K562 (cell line): ENCODE measurements around the gene TMEM128. TPM values are rescaled to one million over a fixed set of nuclear protein-coding genes. Genes with fewer than 3 reads are reported as not detected.

Experiments
- FOS ChIP-seq: IDR thresholded peaks from 3 replicates; pipeline ENCODE4 v1.6.1; 2011; ENCODE audit not compliant: insufficient read length; ENCODE audit errors: extremely low read depth
- FUS ChIP-seq: fragments of 200-400 bp; formaldehyde crosslinking; optimal IDR thresholded peaks from 2 replicates; pipeline ENCODE3; 2017; ENCODE audit warnings: low read depth, low read length
- HCFC1 ChIP-seq: IDR thresholded peaks from 2 replicates; pipeline ENCODE4 v1.6.1; 2012; ENCODE audit warnings: low read depth, low read length, improper control_type of control experiment
- MYC ChIP-seq, 2 experiments: fragments of 250-450 bp in 1 of 2; sonication (Bioruptor Pico) in 1 of 2; IDR thresholded peaks; 2 replicates each; pipeline versions ENCODE4 v1.5.1 to v1.6.1; 2012 to 2021; ENCODE audit warnings: low read depth in 2 of 2, borderline replicate concordance in 1 of 2, improper control_type of control experiment in 1 of 2, low read length in 1 of 2, mild to moderate bottlenecking in 1 of 2, moderate library complexity in 1 of 2
- NR2C1 ChIP-seq, 2 experiments: fragments of 450-650 bp; IDR thresholded peaks; 2 replicates each; pipeline ENCODE4 v1.6.1; 2017; ENCODE audit warnings: mild to moderate bottlenecking in 2 of 2, antibody characterized with exemption in 1 of 2, inconsistent platforms in 1 of 2, missing compliant biosample characterization in 1 of 2, missing genetic modification characterization in 1 of 2
- NR3C1 ChIP-seq: sonication (generic); formaldehyde crosslinking; IDR thresholded peaks from 2 replicates; pipeline ENCODE4 v1.8.1; 2022; ENCODE audit warnings: missing genetic modification reagents
- PTRF ChIP-seq: fragments of 450-650 bp; IDR thresholded peaks from 2 replicates; pipeline ENCODE4 v1.6.1; 2016; ENCODE audit warnings: mild to moderate bottlenecking, missing genetic modification characterization, missing compliant biosample characterization
- SIRT6 ChIP-seq: IDR thresholded peaks from one replicate; pipeline ENCODE4 v1.6.1; 2012; ENCODE audit warnings: low read depth, mild to moderate bottlenecking, control low read depth, inconsistent platforms, low read length, moderate library complexity
- SMAD3 ChIP-seq: fragments of 450-650 bp; formaldehyde crosslinking; conservative IDR thresholded peaks from 2 replicates; pipeline ENCODE4 v1.4.0; 2020; ENCODE audit warnings: mild to moderate bottlenecking
- SMC3 ChIP-seq: conservative IDR thresholded peaks from 2 replicates; pipeline ENCODE4 v1.6.1; 2011; ENCODE audit warnings: low read depth, low read length, improper control_type of control experiment; ENCODE audit not compliant: insufficient read depth
- TAF1 ChIP-seq: IDR thresholded peaks from 2 replicates; pipeline ENCODE4 v1.6.1; 2011; ENCODE audit warnings: mild to moderate bottlenecking, low read length, moderate library complexity; ENCODE audit not compliant: insufficient read depth, control insufficient read depth, severe bottlenecking; ENCODE audit errors: extremely low read depth
- TBL1XR1 ChIP-seq, 2 experiments: IDR thresholded peaks; 2 replicates each; pipeline ENCODE4 v1.6.1; 2012; ENCODE audit warnings: improper control_type of control experiment in 2 of 2, low read length in 2 of 2, mild to moderate bottlenecking in 1 of 2
- THRAP3 ChIP-seq: fragments of 450-650 bp; IDR thresholded peaks from 2 replicates; pipeline ENCODE4 v1.6.1; 2016; ENCODE audit warnings: mild to moderate bottlenecking, inconsistent platforms, borderline replicate concordance
- ZNF583 ChIP-seq: fragments of 250-450 bp; sonication (Bioruptor Pico); IDR thresholded peaks from 2 replicates; pipeline ENCODE4 v1.4.0; 2020
- ZSCAN29 ChIP-seq: fragments of 450-650 bp; IDR thresholded peaks from 2 replicates; pipeline ENCODE4 v1.6.1; 2017
- polyA plus RNA-seq, 8 experiments: library from polyadenylated mRNA; depleted of rRNA in 4 of 8; stranded (reverse) in 5 of 8; unstranded in 3 of 8; fragments of >200 nt; fragmentation: Nextera tagmentation in 2 of 8; fragmentation: Illumina TruSeq in 1 of 8; extraction: Ambion mirVana in 2 of 8; extraction: Trizol in 1 of 8; gene quantifications; 2 replicates each; pipeline versions ENCODE4 v1.2.1 to v1.2.3, GENCODE V29; 2011 to 2014; ENCODE audit warnings: inconsistent platforms in 1 of 8, missing spikeins in 1 of 8
- total RNA-seq, 7 experiments: library from RNA; depleted of rRNA in 6 of 7; stranded (reverse); fragments of >200 nt in 6 of 7; fragmentation: Illumina TruSeq in 2 of 7; extraction: Trizol in 2 of 7; gene quantifications; 2 replicates each; pipeline versions ENCODE4 v1.2.1 to v1.2.3, GENCODE V29; 2011 to 2021; ENCODE audit warnings: low replicate concordance in 1 of 7
- TF ChIP-seq, protein P1 (sequence below): fragments of 250-450 bp; sonication (Bioruptor Pico); IDR thresholded peaks from 2 replicates; pipeline ENCODE4 v1.4.0; 2020; ENCODE audit warnings: borderline replicate concordance
- TF ChIP-seq, protein P2 (sequence below), 2 experiments: fragments of 450-650 bp; IDR thresholded peaks; 2 replicates each; pipeline ENCODE4 v1.6.1; 2016
- TF ChIP-seq, protein P3 (sequence below): fragments of 250-450 bp; sonication (Bioruptor Pico); IDR thresholded peaks from 2 replicates; pipeline ENCODE4 v1.5.0; 2020; ENCODE audit warnings: mild to moderate bottlenecking
- TF ChIP-seq, protein P4 (sequence below): fragments of 250-450 bp; sonication (Bioruptor Pico); IDR thresholded peaks from 2 replicates; pipeline ENCODE4 v1.4.0; 2020; ENCODE audit warnings: mild to moderate bottlenecking, moderate library complexity

TMEM128 gene
- total and polyA plus RNA-seq, 9 of the 15 experiments (the other 6 are each of a cell fraction or from before 2014, with no cell fraction given), result 9.1 to 40.0 (median 14.3) TPM

DNA sequence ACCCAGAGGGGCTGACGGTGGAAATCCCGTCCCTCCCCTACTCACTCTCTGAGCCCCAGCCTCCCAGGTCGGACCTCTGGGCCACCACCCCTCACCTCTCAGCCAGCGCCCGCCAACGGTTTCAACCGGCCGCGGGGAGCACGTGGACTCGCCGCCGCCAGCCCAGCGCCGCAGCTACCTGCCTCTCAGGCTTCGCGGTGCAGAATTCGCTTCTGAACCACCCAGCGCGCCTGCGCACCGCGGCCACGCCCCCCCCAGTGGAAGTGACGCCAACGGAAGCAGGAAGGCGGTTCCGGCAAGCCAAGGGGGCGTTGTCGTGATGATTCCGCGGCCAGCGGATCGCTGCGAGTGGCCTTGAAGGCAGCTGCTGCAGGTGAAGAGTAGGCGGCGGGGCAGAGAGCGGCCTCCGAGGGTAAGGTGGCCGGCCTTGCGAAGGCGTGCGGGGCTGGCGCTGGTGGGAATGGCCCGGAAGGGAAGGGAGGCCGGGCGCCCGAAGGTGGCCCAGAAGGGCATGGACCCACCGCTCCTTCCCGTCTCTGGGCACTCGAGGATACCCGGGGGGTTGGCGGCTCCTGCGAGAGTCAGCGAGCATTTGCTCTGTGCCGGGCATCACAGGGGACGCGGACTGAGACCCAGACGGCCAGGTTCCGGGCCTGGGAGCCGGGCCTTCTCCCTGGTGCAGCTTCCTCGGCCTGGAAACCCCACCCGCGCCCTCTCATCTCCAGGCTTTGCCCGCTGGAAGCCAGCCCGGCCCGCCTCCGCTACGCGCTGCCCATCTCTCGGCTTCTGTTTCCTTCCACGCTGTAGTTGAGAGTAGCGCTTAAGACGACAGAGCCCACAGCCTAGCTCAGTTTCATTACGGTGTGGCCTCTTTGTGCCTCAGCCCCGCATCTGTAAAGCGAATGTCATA, 42.2 kb upstream of the TMEM128 start, which contains the start of the genes LYAR and ZBTB49 (continued):
- TF ChIP-seq HCFC1, result peak; percentile 54; the same call in 1 of the 2 replicates
- TF ChIP-seq NR3C1 (CRISPR knock-in tag), result 0 out of 2 replicates have a peak, but pooled peaks have one; percentile 10
- TF ChIP-seq TAF1, result peak; percentile 87
- TF ChIP-seq MYC (IDR thresholded peaks at IDR 0.05; ENCODE audit: low read depth, low read length), result peak; percentile 96
- peak; percentile 64 for TF ChIP-seq MYC (CRISPR knock-in tag; IDR thresholded peaks at IDR 0.05; ENCODE audit: borderline replicate concordance, low read depth)
- no peak for TF ChIP-seq TBL1XR1 (IDR thresholded peaks at IDR 0.05; ENCODE audit: low read length in 2 of 2)
- TF ChIP-seq FUS, result no peak
- peak; percentile 47; the same call in 1 of the 2 replicates for TF ChIP-seq ZSCAN29
- no peak for TF ChIP-seq THRAP3
- TF ChIP-seq, protein P1, sequence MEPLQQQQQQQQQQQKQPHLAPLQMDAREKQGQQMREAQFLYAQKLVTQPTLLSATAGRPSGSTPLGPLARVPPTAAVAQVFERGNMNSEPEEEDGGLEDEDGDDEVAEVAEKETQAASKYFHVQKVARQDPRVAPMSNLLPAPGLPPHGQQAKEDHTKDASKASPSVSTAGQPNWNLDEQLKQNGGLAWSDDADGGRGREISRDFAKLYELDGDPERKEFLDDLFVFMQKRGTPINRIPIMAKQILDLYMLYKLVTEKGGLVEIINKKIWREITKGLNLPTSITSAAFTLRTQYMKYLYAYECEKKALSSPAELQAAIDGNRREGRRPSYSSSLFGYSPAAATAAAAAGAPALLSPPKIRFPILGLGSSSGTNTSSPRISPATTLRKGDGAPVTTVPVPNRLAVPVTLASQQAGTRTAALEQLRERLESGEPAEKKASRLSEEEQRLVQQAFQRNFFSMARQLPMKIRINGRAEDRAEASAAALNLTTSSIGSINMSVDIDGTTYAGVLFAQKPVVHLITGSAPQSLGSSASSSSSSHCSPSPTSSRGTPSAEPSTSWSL (CRISPR knock-in tag), result no peak
- no peak for TF ChIP-seq ZNF583 (CRISPR knock-in tag)
- no peak for TF ChIP-seq NR2C1 (IDR thresholded peaks at IDR 0.05)
- no peak for TF ChIP-seq NR2C1 (tag; IDR thresholded peaks at IDR 0.05)
- TF ChIP-seq, protein P2, sequence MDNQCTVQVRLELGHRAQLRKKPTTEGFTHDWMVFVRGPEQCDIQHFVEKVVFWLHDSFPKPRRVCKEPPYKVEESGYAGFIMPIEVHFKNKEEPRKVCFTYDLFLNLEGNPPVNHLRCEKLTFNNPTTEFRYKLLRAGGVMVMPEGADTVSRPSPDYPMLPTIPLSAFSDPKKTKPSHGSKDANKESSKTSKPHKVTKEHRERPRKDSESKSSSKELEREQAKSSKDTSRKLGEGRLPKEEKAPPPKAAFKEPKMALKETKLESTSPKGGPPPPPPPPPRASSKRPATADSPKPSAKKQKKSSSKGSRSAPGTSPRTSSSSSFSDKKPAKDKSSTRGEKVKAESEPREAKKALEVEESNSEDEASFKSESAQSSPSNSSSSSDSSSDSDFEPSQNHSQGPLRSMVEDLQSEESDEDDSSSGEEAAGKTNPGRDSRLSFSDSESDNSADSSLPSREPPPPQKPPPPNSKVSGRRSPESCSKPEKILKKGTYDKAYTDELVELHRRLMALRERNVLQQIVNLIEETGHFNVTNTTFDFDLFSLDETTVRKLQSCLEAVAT (IDR thresholded peaks at IDR 0.05), result no peak
- TF ChIP-seq FOS, result no peak
- TF ChIP-seq, protein P3, sequence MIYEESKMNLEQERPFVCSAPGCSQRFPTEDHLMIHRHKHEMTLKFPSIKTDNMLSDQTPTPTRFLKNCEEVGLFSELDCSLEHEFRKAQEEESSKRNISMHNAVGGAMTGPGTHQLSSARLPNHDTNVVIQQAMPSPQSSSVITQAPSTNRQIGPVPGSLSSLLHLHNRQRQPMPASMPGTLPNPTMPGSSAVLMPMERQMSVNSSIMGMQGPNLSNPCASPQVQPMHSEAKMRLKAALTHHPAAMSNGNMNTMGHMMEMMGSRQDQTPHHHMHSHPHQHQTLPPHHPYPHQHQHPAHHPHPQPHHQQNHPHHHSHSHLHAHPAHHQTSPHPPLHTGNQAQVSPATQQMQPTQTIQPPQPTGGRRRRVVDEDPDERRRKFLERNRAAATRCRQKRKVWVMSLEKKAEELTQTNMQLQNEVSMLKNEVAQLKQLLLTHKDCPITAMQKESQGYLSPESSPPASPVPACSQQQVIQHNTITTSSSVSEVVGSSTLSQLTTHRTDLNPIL (CRISPR knock-in tag), result no peak
- TF ChIP-seq SMAD3, result no peak
- TF ChIP-seq SIRT6, result no peak
- TF ChIP-seq, protein P4, sequence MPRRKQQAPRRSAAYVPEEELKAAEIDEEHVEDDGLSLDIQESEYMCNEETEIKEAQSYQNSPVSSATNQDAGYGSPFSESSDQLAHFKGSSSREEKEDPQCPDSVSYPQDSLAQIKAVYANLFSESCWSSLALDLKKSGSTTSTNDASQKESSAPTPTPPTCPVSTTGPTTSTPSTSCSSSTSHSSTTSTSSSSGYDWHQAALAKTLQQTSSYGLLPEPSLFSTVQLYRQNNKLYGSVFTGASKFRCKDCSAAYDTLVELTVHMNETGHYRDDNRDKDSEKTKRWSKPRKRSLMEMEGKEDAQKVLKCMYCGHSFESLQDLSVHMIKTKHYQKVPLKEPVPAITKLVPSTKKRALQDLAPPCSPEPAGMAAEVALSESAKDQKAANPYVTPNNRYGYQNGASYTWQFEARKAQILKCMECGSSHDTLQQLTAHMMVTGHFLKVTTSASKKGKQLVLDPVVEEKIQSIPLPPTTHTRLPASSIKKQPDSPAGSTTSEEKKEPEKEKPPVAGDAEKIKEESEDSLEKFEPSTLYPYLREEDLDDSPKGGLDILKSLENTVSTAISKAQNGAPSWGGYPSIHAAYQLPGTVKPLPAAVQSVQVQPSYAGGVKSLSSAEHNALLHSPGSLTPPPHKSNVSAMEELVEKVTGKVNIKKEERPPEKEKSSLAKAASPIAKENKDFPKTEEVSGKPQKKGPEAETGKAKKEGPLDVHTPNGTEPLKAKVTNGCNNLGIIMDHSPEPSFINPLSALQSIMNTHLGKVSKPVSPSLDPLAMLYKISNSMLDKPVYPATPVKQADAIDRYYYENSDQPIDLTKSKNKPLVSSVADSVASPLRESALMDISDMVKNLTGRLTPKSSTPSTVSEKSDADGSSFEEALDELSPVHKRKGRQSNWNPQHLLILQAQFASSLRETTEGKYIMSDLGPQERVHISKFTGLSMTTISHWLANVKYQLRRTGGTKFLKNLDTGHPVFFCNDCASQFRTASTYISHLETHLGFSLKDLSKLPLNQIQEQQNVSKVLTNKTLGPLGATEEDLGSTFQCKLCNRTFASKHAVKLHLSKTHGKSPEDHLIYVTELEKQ (CRISPR knock-in tag), result no peak
- TF ChIP-seq PTRF, result no peak
- TF ChIP-seq SMC3, result no peak
